Mesenchymal stem cell (in vitro differentiated cells and primary cell): ENCODE measurements around the gene PTPRCAP.
"Not testable (repeated sequence)": the region's sequence is repeated elsewhere in the genome, so short reads cannot be mapped to it uniquely, and the experiment has no call there.

Source experiments
- DNase-seq: peaks from one replicate; pipeline ENCODE4 v3.0.0-alpha.2; 2013
- H2AFZ ChIP-seq: one replicate; pipeline ENCODE4 v1.6.1; 2013; ENCODE audit warnings: low read depth, mild to moderate bottlenecking, control low read depth, inconsistent platforms, low read length, moderate library complexity
- H2AK5ac ChIP-seq: 2 replicates; pipeline ENCODE4 v1.6.1; 2013; ENCODE audit warnings: low read length, moderate library complexity, mild to moderate bottlenecking, inconsistent platforms; ENCODE audit not compliant: severe bottlenecking
- H2BK120ac ChIP-seq: one replicate; pipeline ENCODE4 v1.6.1; 2013; ENCODE audit warnings: low read depth, mild to moderate bottlenecking, inconsistent platforms, low read length, moderate library complexity
- H2BK12ac ChIP-seq, 2 experiments: one replicate each; pipeline ENCODE4 v1.6.1; 2013; ENCODE audit warnings: inconsistent platforms in 2 of 2, low read length in 2 of 2, mild to moderate bottlenecking in 2 of 2, moderate library complexity in 2 of 2, control low read depth in 1 of 2
- H2BK15ac ChIP-seq: one replicate; pipeline ENCODE4 v1.6.1; 2013; ENCODE audit warnings: mild to moderate bottlenecking, low read depth, inconsistent platforms; ENCODE audit not compliant: poor library complexity, severe bottlenecking
- H2BK5ac ChIP-seq: 2 replicates; pipeline ENCODE4 v1.6.1; 2013; ENCODE audit warnings: low read depth, mild to moderate bottlenecking, low read length, control low read depth, inconsistent platforms; ENCODE audit not compliant: poor library complexity, severe bottlenecking
- H3K14ac ChIP-seq, 2 experiments: one replicate each; pipeline ENCODE4 v1.6.1; 2013; ENCODE audit warnings: inconsistent platforms in 2 of 2, low read length in 2 of 2, control low read depth in 1 of 2, mild to moderate bottlenecking in 1 of 2, moderate library complexity in 1 of 2
- H3K18ac ChIP-seq, 2 experiments: one replicate each; pipeline ENCODE4 v1.6.1; 2013; ENCODE audit warnings: inconsistent platforms in 2 of 2, low read length in 2 of 2, control low read depth in 1 of 2, low read depth in 1 of 2, mild to moderate bottlenecking in 1 of 2
- H3K23ac ChIP-seq, 2 experiments: one replicate each; pipeline ENCODE4 v1.6.1; 2013; ENCODE audit warnings: inconsistent platforms in 2 of 2, low read length in 2 of 2, mild to moderate bottlenecking in 2 of 2, moderate library complexity in 2 of 2, control low read depth in 1 of 2
- H3K27ac ChIP-seq: 2 replicates; pipeline ENCODE4 v1.5.1; 2013; ENCODE audit warnings: mild to moderate bottlenecking, moderate library complexity, low read length, control low read depth, inconsistent platforms; ENCODE audit not compliant: poor library complexity, severe bottlenecking
- H3K27me3 ChIP-seq, 2 experiments: 2 replicates each; pipeline versions ENCODE4 v1.6.1 to v1.7.0; 2013; ENCODE audit warnings: low read length in 2 of 2, mild to moderate bottlenecking in 2 of 2, moderate library complexity in 2 of 2, control low read depth in 1 of 2, inconsistent platforms in 1 of 2; ENCODE audit not compliant: control insufficient read depth in 1 of 2, insufficient read depth in 1 of 2
- H3K36me3 ChIP-seq, 2 experiments: 2 replicates each; pipeline versions ENCODE4 v1.6.1 to v1.7.0; 2013; ENCODE audit warnings: low read length in 2 of 2, control low read depth in 1 of 2, inconsistent platforms in 1 of 2, low read depth in 1 of 2, mild to moderate bottlenecking in 1 of 2; ENCODE audit not compliant: insufficient read depth in 2 of 2, control insufficient read depth in 1 of 2
- H3K4ac ChIP-seq, 2 experiments: one replicate each; pipeline ENCODE4 v1.6.1; 2013; ENCODE audit warnings: inconsistent platforms in 2 of 2, low read length in 2 of 2, mild to moderate bottlenecking in 2 of 2, moderate library complexity in 2 of 2, control low read depth in 1 of 2, low read depth in 1 of 2
- H3K4me1 ChIP-seq: 2 replicates; pipeline ENCODE4 v1.6.1; 2013; ENCODE audit warnings: low read depth, low read length, control low read depth; ENCODE audit not compliant: control insufficient read depth, insufficient read depth
- H3K4me2 ChIP-seq: 2 replicates; pipeline ENCODE4 v1.6.1; 2013; ENCODE audit warnings: low read length, mild to moderate bottlenecking, inconsistent platforms; ENCODE audit not compliant: poor library complexity, severe bottlenecking
- H3K4me3 ChIP-seq, 2 experiments: 2 replicates each; pipeline versions ENCODE4 v1.5.1 to v1.7.0; 2013; ENCODE audit warnings: low read length in 2 of 2, mild to moderate bottlenecking in 2 of 2, control low read depth in 1 of 2, low read depth in 1 of 2; ENCODE audit not compliant: insufficient read depth in 1 of 2
- H3K79me1 ChIP-seq: replicated peaks from 2 replicates; pipeline ENCODE4 v1.6.1; 2013; ENCODE audit warnings: mild to moderate bottlenecking, control low read depth, low read length, inconsistent platforms; ENCODE audit not compliant: poor library complexity, severe bottlenecking
- H3K9ac ChIP-seq: 2 replicates; pipeline ENCODE4 v1.7.0; 2013; ENCODE audit warnings: mild to moderate bottlenecking, low read length, moderate library complexity
- H3K9me3 ChIP-seq: 2 replicates; pipeline ENCODE4 v1.7.0; 2013; ENCODE audit warnings: mild to moderate bottlenecking, low read length; ENCODE audit not compliant: control insufficient read depth
- H4K8ac ChIP-seq: one replicate; pipeline ENCODE4 v1.6.1; 2013; ENCODE audit warnings: inconsistent platforms, mild to moderate bottlenecking, low read length, moderate library complexity
- H4K91ac ChIP-seq: one replicate; pipeline ENCODE4 v1.6.1; 2013; ENCODE audit warnings: mild to moderate bottlenecking, low read length, inconsistent platforms
- WGBS: methylation state at CpG from one replicate; pipeline ENCODE4 v1.1.7; 2013; ENCODE audit warnings: mixed read lengths; 5-methylcytosine and 5-hydroxymethylcytosine counted together

The PTPRCAP gene

DNA sequence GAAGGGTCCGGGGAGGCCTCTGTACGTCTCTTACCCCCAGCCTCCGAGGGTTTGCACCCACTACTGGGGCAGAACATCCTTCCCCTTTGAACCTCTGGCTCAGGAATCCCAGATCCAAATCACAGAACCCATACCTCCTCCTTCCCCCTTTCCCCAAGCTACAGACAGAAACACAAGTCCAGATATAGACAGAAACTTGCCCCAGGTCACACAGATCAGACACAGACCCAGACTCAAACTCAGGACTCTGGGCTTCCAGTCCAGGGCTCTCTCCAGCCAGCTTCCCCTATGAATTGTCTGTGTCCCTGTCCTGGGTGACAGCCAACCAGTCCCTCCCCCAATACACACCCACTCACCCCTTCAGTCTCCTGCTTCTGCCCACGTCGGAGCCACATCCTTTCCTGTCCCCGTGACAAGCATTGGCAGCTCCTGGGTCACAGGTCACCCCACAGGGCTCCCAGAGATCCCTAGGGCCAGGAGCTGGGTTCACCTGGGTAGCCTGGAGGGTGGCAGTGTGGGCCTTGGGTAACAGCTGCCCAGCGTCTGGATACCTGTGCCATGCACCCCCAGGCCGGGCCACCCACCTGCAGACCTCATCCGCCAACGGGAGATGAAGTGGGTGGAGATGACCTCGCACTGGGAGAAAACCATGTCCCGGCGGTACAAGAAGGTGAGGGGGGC, 32.8 kb downstream of the PTPRCAP start:
- no peak overlapping the region for H3K4me2 ChIP-seq
- H2AFZ ChIP-seq, result no peak overlapping the region
- peaks cover 20% of the 10 kb centered on the region for H3K4me1 ChIP-seq
- no peak overlapping the region for H3K4me3 ChIP-seq
- no peak overlapping the region for H2BK5ac ChIP-seq
- peak overlapping the region; percentile 9 for H4K91ac ChIP-seq
- no peaks in the 10 kb centered on the region for H3K79me1 ChIP-seq
- no peak overlapping the region for H3K9ac ChIP-seq
- no peak overlapping the region for H3K14ac ChIP-seq
- peaks cover 5 to 7% of the 10 kb centered on the region in 2 experiments for H3K36me3 ChIP-seq
- WGBS, result 87% methylated on average over 13 of the region's 13 CpGs
- H3K27me3 ChIP-seq, result peaks cover under 1 to 37% of the 10 kb centered on the region in 2 experiments
- no peaks in the 10 kb centered on the region for H3K9me3 ChIP-seq
- H3K4ac ChIP-seq, result no peak overlapping the region
- no peak overlapping the region for H2AK5ac ChIP-seq
- no peak overlapping the region for H4K8ac ChIP-seq
- no peak overlapping the region for H3K27ac ChIP-seq
- no peak overlapping the region for H2BK120ac ChIP-seq
- H2BK15ac ChIP-seq, result no peak overlapping the region
- no peak for DNase-seq
- no peak overlapping the region for H3K18ac ChIP-seq
- H3K23ac ChIP-seq, result no peak overlapping the region
- H2BK12ac ChIP-seq, result no peak overlapping the region

DNA sequence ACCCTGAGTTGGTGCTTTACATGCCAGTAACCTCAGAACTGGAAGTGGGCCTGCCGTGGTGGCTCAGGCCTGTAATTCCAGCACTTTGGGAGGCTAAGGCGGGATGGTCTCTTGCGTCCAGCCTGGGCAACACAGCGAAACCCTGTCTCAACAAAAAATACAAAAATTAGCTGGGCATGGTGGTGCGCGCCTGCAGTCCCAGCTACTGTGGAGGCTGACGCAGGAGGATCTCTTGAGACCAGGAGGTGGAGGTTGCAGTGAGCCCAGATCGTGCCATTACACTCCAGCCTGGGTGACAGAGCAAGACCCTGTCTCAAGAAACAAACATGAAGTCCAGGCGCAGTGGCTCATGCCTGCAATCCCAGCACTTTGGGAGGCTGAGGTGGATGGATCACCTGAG, 34.4 kb downstream of the PTPRCAP start:
- H2BK12ac ChIP-seq, H2BK5ac ChIP-seq, H3K4me2 ChIP-seq, H3K4ac ChIP-seq, H4K91ac ChIP-seq, H3K23ac ChIP-seq, H2BK15ac ChIP-seq, H3K79me1 ChIP-seq, H4K8ac ChIP-seq, H3K14ac ChIP-seq, DNase-seq, H2BK120ac ChIP-seq, H3K18ac ChIP-seq, H2AK5ac ChIP-seq, H3K27ac ChIP-seq, H3K9ac ChIP-seq, H3K9me3 ChIP-seq, H2AFZ ChIP-seq, H3K4me3 ChIP-seq: not testable (repeated sequence)
- H3K36me3 ChIP-seq, result peaks cover 21 to 23% of the 10 kb centered on the region in 2 experiments
- WGBS, result 97% methylated on average over 9 of the region's 9 CpGs
- peaks cover 29% of the 10 kb centered on the region for H3K4me1 ChIP-seq
- H3K27me3 ChIP-seq, result peaks cover 0 to 22% of the 10 kb centered on the region in 2 experiments

DNA sequence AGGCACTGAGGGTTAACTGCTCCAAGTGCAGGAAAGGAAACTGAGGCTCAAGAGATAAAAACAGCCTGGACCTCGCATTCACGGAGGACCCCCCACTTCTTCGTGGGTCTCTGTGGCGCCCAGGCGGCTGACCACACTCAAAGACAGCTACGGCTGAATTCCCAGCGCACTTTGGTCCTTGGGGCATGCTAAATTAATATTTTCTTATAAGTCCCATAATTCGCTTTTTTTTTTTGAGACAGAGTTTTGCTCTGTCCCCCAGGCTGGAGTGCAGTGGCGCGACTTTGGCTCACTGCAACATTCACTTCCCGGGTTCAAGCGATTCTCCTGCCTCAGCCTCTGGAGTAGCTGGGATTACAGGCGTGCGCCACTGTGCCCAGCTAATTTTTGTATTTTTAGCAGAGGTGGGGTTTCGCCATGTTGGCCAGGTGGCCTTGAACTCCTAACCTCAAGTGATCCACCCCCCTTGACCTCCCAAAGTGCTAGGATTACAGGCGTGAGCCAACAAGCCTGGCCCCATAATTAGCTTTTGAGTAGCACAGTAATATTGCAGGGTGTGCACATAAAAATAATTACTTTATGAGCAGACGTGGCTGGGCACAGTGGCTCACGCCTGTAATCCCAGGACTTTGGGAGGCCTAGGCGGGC, 35.2 kb downstream of the PTPRCAP start:
- WGBS, result 79% methylated on average over 19 of the region's 19 CpGs
- Histone ChIP-seq H3K4me3 (peak overlapping the region in 1 of 2 experiments; percentile 66), H3K4ac (peak overlapping the region in 1 of 2 experiments; percentile 29), H3K27ac (peak overlapping the region; percentile 53), H2AK5ac (peak overlapping the region; percentile 17), H3K4me2 (peak overlapping the region; percentile 2), H3K36me3 (peaks cover 29 to 31% of the 10 kb centered on the region in 2 experiments), H3K79me1 (peaks cover 12% of the 10 kb centered on the region), H3K9ac (peak overlapping the region; percentile 79), H3K27me3 (peaks cover 0 to 14% of the 10 kb centered on the region in 2 experiments), H3K18ac (peak overlapping the region; percentile 6 to 81), H3K4me1 (peaks cover 30% of the 10 kb centered on the region), H2BK15ac (peak overlapping the region; percentile 73), H4K8ac (peak overlapping the region; percentile 16)
- not testable (repeated sequence) for H4K91ac ChIP-seq, H2BK12ac ChIP-seq, H3K14ac ChIP-seq, H2AFZ ChIP-seq, H3K23ac ChIP-seq, H3K9me3 ChIP-seq, DNase-seq, H2BK120ac ChIP-seq, H2BK5ac ChIP-seq

DNA sequence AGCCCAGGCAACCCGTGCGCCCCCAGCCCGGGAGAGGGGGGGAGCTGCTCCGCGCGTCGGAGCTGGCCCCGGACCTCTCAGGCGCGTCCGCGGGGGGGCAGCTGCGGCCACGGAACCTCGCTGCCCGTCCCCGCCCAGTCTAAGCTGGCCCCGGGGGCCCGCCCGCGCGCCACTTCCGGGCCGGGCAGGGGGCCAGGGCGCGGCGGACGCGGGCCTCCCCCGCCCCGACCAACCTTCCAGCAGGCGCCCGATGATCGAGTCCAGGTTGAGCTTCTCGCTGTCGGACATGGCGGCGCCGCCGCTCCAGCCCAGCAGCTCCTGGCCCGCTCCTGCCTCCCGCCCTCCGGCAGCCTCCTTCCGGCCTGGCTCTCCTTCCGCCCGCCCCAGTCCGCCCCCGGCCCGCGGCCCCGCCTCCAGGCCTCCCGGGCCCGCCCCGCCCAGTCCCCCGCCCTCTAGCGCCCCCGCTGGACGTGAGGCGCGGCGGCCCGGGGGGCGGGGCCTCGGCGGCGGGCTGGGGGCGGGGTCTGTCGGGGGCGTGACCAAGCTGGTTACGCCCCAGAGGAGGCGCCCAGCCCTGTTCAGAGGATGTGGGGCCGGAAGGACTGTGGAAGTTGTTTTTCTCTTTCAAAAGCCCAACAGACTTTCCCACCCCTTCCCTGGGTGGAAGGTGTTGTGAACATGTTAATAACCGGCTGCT, 35.8 kb downstream of the PTPRCAP start, which contains the start of gene PPP1CA:
Gene PPP1CA (minus strand): TSS at position 364 of the 697 bp plus-strand sequence. CDS start 76 bp downstream, at position 288.
- Histone ChIP-seq H2AK5ac (peak within 1 kb of the TSS; percentile 72), H2BK5ac (peak within 1 kb of the TSS; percentile 58), H3K36me3 (peaks cover 30 to 37% of the 10 kb centered on the region in 2 experiments), H3K4me1 (peaks cover 29% of the 10 kb centered on the region), H2BK12ac (peak within 1 kb of the TSS in 1 of 2 experiments; percentile 67), H3K4ac (peak within 1 kb of the TSS; percentile 92 to 99), H4K8ac (peak within 1 kb of the TSS; percentile 76), H2BK15ac (peak within 1 kb of the TSS; percentile 73), H3K9ac (peak within 1 kb of the TSS; percentile 96), H3K9me3 (no peaks in the 10 kb centered on the region), H3K4me2 (peak within 1 kb of the TSS; percentile 66), H3K79me1 (peaks cover 18% of the 10 kb centered on the region), H3K27ac (peak within 1 kb of the TSS; percentile 53), H4K91ac (peak within 1 kb of the TSS; percentile 90), H3K4me3 (peak within 1 kb of the TSS; percentile 84 to 89), H3K27me3 (peaks cover 0 to 7% of the 10 kb centered on the region in 2 experiments), H2BK120ac (peak within 1 kb of the TSS; percentile 93), H3K14ac (peak within 1 kb of the TSS; percentile 77 to 91), H3K23ac (peak within 1 kb of the TSS in 1 of 2 experiments; percentile 87), H3K18ac (peak within 1 kb of the TSS; percentile 87 to 94), H2AFZ (peak within 1 kb of the TSS; percentile 74)
- WGBS, result under 1% methylated on average over 36 of the region's 73 CpGs
- DNase-seq, result peak; percentile 86
